HepG2 (cell line): ENCODE measurements around the gene CPXM1.

Experiments
- MAFF ChIP-seq: IDR thresholded peaks from 2 replicates; pipeline ENCODE4 v1.6.1; 2011; ENCODE audit warnings: low read depth, low read length, improper control_type of control experiment
- PLRG1 ChIP-seq: fragments of 450-650 bp; conservative IDR thresholded peaks from 2 replicates; pipeline ENCODE4 v1.6.1; 2016
- POLR2AphosphoS5 ChIP-seq: IDR thresholded peaks from 2 replicates; pipeline ENCODE4 v1.6.1; 2012; ENCODE audit warnings: low read depth, low read length
- TF ChIP-seq, protein P1 (sequence below): sonication (generic); formaldehyde crosslinking; IDR thresholded peaks from 2 replicates; pipeline ENCODE4 v1.4.0; 2020; ENCODE audit warnings: missing genetic modification reagents, mild to moderate bottlenecking, borderline replicate concordance
- TF ChIP-seq, protein P2 (sequence below): sonication (generic); formaldehyde crosslinking; IDR thresholded peaks from 2 replicates; pipeline ENCODE4 v1.5.0; 2020; ENCODE audit warnings: mild to moderate bottlenecking, missing genetic modification reagents, moderate library complexity
- TF ChIP-seq, protein P3 (sequence below): sonication (generic); formaldehyde crosslinking; IDR thresholded peaks from 2 replicates; pipeline ENCODE4 v1.4.0; 2020; ENCODE audit warnings: low read depth, mild to moderate bottlenecking, missing genetic modification reagents

GRCh38 chr20:2755451-2756055 lies 44.9 kb downstream of the CPXM1 start:
- TF ChIP-seq, protein P1, sequence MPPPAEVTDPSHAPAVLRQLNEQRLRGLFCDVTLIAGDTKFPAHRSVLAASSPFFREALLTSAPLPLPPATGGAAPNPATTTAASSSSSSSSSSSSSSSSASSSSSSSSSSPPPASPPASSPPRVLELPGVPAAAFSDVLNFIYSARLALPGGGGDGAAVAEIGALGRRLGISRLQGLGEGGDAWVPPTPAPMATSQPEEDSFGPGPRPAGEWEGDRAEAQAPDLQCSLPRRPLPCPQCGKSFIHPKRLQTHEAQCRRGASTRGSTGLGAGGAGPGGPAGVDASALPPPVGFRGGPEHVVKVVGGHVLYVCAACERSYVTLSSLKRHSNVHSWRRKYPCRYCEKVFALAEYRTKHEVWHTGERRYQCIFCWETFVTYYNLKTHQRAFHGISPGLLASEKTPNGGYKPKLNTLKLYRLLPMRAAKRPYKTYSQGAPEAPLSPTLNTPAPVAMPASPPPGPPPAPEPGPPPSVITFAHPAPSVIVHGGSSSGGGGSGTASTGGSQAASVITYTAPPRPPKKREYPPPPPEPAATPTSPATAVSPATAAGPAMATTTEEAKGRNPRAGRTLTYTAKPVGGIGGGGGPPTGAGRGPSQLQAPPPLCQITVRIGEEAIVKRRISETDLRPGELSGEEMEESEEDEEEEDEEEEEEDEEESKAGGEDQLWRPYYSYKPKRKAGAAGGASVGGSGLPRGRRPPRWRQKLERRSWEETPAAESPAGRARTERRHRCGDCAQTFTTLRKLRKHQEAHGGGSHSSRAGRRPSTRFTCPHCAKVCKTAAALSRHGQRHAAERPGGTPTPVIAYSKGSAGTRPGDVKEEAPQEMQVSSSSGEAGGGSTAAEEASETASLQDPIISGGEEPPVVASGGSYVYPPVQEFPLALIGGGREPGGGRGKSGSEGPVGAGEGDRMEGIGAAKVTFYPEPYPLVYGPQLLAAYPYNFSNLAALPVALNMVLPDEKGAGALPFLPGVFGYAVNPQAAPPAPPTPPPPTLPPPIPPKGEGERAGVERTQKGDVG (CRISPR knock-in tag): no peak
- TF ChIP-seq, protein P2, sequence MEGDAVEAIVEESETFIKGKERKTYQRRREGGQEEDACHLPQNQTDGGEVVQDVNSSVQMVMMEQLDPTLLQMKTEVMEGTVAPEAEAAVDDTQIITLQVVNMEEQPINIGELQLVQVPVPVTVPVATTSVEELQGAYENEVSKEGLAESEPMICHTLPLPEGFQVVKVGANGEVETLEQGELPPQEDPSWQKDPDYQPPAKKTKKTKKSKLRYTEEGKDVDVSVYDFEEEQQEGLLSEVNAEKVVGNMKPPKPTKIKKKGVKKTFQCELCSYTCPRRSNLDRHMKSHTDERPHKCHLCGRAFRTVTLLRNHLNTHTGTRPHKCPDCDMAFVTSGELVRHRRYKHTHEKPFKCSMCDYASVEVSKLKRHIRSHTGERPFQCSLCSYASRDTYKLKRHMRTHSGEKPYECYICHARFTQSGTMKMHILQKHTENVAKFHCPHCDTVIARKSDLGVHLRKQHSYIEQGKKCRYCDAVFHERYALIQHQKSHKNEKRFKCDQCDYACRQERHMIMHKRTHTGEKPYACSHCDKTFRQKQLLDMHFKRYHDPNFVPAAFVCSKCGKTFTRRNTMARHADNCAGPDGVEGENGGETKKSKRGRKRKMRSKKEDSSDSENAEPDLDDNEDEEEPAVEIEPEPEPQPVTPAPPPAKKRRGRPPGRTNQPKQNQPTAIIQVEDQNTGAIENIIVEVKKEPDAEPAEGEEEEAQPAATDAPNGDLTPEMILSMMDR: no peak
- TF ChIP-seq POLR2AphosphoS5 (no peak), PLRG1 (no peak), MAFF (no peak)
- TF ChIP-seq, protein P3, sequence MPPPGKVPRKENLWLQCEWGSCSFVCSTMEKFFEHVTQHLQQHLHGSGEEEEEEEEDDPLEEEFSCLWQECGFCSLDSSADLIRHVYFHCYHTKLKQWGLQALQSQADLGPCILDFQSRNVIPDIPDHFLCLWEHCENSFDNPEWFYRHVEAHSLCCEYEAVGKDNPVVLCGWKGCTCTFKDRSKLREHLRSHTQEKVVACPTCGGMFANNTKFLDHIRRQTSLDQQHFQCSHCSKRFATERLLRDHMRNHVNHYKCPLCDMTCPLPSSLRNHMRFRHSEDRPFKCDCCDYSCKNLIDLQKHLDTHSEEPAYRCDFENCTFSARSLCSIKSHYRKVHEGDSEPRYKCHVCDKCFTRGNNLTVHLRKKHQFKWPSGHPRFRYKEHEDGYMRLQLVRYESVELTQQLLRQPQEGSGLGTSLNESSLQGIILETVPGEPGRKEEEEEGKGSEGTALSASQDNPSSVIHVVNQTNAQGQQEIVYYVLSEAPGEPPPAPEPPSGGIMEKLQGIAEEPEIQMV: no peak
